Measurements from ENCODE around the gene SLC8A2.
"Not testable (repeated sequence)": the region's sequence is repeated elsewhere in the genome, so short reads cannot be mapped to it uniquely, and the experiment has no call there.

The SLC8A2 gene

DNA sequence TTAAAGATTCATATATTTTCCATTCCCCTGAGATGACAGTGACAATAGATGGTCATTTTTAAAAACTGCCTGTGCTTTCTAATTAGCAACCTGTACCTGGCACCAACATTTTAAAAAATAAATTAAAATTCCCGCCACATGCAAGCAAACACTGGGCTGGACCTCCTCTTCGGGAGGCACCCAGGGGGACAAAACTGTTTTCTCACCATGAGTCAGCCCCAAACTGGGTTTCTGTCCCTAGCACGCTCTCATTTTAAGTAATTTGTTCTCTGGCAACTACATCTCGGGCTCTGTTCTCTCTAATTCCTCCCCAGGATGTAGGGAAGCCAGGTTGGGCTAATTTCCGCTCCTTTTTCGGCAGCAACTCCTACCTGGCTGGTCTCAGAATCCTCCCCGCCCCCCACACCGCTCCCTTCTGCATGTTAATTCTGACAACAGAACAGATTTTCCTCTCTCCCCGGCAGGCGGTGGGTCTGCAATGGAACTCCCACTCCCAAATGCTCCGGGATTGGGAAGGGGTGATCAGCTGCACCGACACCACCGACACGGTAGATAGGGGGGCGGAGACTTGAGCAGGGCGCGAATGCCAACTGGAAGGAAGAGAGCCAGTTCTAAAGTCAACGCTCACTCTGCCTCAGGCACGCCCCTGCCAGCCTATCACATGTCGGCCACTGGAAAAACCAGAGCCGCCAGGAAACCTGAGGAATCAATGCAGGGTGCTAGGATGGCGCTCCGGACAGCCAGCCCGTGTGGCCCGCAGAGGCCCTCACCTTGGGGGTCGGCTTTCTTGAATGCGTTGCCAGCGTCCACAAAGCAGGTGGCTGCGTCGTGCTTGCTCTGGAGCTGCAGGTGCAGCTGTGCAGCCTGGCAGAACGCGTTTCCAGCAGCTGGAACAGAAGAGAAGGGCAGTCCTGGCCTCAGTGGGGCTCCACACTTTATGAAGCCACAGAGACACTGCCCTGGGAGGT is 28.5 kb upstream of the SLC8A2 start:
- DNase-seq = no peak

DNA sequence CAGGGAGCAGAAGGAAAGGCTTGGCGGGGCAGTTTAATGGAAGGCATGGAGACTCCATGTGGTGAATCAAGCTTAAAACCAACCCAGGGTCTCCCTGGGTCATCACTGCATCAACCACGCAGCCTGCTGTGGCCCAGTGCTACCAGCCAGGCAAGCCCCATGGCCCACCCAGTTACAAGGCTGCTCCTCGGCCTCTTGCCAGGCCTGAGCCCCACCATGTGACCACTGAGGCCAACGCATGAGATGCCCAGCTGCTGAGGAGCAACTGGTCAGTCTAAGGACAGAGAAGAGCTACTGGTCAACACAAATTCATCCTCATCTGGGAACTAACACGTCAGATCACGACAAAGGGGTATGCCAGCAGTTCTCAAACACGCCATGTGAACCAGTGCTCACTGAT is 27.7 kb upstream of the SLC8A2 start:
- DNase-seq = no peak

DNA sequence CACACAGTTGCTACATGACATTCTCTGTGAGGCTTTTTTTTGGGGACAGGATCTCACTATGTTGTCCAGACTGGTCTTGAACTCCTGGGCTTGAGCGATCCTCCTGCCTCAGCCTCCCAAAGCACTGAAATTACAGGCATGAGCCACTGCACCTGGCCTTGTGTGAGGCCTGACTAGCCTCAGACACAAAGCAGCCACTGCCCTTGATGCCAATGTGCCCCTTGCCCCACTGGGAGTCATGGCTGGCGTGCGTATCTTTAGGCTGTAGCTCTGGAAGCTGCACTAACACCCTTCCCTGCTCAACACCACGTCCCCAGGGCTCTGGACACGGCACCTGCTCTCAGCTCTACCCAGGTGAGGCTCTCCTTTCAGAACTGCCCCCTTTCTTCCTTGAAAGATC is 26.9 kb upstream of the SLC8A2 start:
- DNase-seq = no peak

DNA sequence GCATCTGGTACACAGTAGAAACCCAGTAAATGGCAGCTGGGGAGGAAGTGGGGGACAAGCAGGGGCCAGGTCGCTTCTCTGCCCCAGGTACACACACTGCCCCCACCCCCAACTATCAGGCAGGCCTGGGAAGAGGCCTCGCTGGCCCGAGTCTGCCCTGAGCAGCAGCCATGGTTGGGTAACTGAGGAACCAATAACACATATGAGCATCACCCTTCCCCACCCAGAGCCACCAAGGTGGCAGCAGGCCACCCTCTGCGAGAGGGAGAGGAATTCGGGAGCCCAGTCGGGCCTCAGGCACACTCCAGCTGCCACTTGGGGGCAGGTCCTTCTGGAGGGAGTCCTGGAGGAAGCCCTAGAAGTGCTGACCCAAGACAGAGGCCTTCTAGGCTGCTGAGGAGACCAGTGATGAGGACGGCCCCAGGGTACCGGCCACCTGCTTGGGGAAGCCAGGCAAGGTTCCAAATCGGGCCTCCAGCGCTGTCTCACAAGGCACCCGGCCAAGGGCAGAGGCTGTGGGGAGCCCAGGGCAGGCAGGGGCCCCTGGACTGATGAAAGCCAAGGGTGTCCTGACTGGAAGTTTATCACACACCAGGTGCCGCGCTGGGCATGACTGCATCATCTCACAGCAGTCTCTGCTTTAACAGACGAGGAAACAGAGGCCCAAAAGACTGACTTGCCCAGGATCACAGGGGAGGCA is 26.3 kb upstream of the SLC8A2 start:
- no peak for DNase-seq

- no peak for DNase-seq
Observed at GRCh38 chr19:47497050-47497766, 25.5 kb upstream of the SLC8A2 start.

GRCh38 chr19:47495478-47496372 is 24.0 kb upstream of the SLC8A2 start:
- no peak for DNase-seq

GRCh38 chr19:47494729-47495128 is 23.0 kb upstream of the SLC8A2 start:
- no peak for DNase-seq

- no peak for DNase-seq
Observed at GRCh38 chr19:47494211-47494547, 22.5 kb upstream of the SLC8A2 start.

GRCh38 chr19:47493378-47494210 is 21.9 kb upstream of the SLC8A2 start:
- DNase-seq = no peak

GRCh38 chr19:47492571-47493377 is 21.1 kb upstream of the SLC8A2 start:
- DNase-seq = no peak

DNA sequence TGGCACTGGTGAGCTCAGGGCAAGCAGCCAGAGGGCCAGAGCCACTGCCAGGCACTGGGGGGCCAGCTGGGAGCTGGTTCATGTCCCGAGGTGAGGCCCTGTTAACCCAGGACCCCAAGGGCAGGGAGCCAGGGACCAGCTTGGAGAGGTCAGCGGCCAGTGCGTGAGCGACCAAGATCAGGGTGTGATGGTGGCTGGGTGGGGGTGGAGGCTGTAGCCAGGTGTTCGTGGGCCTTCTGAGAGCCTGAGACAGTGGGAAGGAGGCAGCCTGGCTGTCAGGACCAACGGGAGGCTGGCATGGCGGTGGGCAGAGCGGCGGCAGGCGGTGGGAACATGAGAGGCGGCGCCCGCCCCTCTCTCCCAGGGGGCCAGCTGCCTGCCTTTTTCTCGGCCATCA is 20.4 kb upstream of the SLC8A2 start:
- no peak for DNase-seq

DNA sequence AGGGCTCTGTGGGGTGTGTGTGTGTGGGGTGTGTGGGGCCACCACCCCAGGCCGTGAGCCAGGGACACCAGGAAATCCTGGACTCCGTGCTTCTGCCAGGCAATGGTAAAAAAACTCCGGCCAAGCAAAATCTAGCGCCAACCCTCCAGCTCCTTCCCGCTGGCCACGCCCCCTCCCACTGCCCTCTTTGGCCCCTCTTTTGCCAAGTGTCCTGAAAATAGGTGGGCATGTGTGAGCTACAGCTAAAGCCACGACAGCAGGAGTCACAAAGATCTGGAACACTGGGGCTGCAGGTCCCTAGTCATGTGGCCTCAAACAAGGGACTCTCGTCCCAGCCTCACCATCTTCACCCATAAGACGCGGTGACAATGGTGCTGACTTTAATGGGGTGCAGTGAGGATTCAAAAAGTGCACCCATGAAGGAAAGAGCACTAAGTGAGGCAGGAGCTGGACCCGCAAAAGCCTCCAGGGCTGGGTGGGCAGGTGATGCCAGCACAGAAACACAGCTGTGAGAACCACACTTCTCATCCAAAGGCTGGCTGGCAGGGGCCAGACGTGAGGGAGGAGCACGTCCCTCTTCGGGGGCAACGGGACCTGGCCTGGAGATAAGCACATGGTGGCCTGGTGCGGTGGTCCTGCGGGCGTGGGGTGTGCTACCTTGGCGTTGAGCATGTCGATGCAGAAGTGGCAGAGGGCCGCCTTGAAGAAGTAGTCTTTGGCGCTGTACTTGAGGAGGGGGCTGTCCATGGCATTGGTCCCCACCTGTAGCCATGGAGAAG is 19.9 kb upstream of the SLC8A2 start:
- DNase-seq = no peak

DNA sequence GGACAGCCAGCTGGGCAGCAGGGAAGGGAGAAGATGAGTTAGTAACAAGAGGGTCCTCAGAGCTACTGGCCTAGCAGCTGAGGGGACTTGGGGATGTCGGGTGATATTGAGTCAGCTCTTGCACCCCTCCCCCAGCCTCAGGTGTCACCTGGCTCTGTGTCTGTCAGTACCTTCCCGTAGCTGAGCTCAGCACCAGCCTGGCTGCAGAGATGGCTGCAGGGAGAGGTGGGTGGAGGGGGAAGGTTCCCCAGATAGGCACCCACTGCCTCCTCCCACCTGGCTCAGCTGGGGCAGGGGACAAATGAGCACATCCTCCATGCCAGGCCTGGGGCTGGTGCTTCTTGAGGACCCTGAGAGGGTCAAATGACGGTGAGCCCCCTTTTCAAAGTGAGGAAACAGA is 19.2 kb upstream of the SLC8A2 start:
- DNase-seq = no peak

DNA sequence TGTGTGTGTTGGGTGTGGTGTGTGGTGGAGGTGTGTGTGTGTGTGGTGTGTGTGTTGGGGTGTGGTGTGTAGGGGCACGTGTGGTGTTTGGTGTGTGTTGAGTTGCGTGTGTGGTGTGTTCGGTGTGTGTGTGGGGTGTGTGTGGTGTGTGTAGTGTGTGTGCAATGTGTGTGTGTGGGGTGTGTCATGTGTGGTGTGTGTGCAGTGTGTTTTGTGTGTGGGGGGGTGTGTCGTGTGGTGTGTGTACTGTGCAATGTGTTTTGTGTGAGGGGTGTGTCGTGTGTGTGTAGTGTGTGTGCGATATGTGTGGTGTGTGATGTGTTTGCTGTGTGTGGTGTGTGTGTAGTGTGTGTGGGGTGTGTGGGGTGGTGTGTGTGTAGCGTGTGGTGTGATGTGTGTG is 18.3 kb upstream of the SLC8A2 start:
- DNase-seq = no peak

DNA sequence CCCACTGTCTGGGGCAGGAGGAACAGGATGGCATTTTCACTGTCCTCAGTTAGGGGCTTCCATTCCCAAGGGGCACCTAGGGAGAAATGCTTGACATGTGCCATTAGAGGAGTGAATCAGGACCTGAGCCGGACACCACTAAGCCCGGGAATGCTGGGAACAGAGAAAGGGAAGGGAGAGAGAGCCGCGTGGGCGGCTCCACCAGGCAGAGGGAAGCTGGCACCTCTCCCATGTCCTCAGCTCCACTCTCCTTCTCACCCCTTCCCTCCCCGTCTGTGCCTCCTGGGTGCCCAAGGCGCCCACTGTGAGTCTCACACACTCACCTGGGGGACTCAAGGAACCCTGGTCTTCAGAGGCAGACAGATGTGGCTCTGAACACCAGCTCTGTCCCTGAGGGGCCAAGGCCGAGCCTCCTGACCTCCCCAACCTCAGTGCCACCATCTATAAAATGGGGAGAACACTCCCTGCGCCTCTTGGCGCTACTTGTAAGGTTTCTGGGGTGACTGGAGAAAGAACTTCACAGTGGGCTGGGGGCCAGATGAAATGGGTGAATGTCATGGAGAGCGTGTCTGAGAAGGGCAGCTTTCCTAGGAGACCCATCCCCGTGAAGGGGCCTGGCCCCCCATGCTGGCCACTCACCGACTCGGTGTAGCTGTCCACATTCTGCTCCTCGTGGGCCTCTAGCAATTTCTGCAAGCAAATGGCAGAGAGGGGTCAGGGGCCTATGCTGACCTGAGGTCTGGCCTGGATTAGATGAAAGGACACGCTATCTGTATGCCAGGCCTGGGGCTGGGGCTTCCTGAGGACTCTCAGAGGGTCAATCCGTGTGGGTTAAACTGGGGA is 17.6 kb upstream of the SLC8A2 start:
- DNase-seq = no peak

GRCh38 chr19:47487551-47488515 is 16.1 kb upstream of the SLC8A2 start:
- DNase-seq = no peak

GRCh38 chr19:47486900-47487299 is 15.2 kb upstream of the SLC8A2 start:
- DNase-seq = no peak

DNA sequence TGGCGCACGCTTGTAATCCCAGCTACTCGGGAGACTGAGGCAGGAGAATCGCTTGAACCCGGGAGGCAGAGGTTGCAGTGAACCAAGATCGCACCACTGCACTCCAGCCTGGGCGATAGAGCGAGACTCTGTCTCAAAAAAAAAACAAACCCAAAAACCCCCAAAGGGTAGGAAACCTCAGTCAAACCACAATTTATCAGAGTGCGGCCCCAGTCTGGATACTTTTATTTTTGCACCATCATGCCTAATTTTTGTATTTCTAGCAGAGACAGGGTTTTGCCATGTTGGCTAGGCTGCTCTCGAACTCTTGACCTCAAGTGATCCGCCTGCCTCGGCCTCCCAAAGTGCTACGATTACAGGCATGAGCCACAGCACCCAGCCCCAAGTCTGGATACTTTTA is 14.5 kb upstream of the SLC8A2 start:
- not testable (repeated sequence) for DNase-seq

Data from fibroblast of skin of right biceps (primary cell).